GM19324 (cell line): ENCODE data around the gene CDHR1.
A peak's percentile ranks its signal among the peaks of the same experiment; 100 is the strongest.
"Not testable (repeated sequence)": the region's sequence is repeated elsewhere in the genome, so short reads cannot be mapped to it uniquely, and the experiment has no call there.

Source experiments
- ATAC-seq: cut with Tn5 transposase; IDR thresholded peaks from one replicate; pipeline ENCODE4 v1.9.1; 2021; ENCODE audit warnings: mild to moderate bottlenecking, moderate library complexity; ENCODE audit not compliant: unreplicated experiment, low FRiP score

CDHR1 gene

DNA sequence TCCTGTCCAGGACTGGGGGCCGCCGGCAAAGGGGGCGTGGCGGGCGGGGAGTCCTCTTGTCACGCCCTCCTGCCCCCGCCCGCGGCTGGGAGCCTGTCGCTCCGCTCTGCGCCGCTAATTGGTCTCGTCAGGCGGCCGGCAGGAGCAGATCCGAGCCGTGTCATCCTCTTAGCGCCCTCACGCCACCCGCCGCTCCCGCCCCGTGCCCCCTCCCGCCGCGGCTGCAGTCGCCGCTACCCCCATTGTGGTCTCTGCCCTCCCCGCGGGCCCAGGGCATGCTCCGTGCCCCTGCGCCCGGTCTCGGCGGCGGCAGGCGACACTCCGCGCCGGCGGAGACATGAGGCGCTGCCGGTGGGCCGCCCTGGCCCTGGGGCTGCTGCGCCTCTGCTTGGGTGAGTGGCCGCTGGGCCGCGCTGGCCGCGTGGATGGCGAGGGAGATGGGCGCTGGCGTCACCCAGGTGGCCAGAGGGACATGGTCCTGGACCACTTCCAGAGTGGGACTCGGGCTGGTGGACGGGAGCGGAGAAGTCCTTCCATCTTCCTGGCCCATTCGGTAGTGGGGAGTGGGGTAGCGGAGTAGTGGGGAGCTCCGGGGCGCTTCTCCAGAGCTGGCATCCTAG is at the start of gene CDHR1:
Gene CDHR1, plus strand, starts transcription at position 114 of the 620 bp plus-strand sequence. Its CDS starts 224 bp downstream, at position 338.
- peak; percentile 83 for ATAC-seq

DNA sequence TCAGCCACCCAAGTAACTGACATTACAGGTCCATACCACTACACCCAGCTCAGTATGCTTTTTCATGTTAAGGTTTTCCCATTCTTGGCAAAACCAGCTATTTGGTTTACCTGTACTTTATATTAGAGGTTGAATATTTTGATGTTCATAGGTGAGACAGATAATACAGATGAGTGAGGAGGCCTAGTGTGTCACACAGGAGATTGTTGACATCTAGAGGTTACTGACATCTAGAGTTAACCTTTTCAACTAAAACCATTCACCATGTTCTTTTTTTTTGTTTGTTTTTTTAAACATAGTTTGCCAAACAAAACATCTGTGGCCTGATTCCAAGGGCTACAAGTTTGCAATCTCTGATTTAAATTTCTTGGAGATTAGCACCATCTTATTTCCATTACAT is 47.0 kb upstream of the CDHR1 start:
- no peak for ATAC-seq

DNA sequence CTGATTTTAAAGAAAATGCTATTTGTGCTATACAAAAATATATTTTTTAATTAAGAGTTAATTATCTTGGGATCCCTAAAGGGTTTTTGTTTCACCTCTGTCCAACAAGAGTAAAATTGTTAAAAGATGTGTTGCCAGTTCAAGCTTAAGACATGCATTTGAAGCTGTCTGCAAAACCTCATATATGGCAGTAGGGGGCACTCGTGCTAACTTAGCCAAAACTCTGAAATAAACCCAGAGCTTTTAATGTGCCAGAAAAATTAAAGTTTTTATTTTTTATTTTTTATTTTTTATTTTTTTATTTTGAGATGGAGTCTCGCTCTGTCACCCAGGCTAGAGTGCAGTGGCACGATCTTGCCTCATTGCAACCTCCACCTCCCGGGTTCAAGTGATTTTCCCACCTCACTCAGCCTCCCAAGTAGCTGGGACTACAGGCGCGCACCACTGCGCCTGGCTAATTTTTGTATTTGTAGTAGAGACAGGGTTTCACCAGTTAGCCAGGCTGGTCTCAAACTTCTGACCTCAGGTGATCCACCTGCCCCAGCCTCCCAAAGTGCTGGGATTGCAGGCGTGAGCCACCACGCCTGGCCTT is 46.2 kb upstream of the CDHR1 start:
- ATAC-seq = not testable (repeated sequence)

DNA sequence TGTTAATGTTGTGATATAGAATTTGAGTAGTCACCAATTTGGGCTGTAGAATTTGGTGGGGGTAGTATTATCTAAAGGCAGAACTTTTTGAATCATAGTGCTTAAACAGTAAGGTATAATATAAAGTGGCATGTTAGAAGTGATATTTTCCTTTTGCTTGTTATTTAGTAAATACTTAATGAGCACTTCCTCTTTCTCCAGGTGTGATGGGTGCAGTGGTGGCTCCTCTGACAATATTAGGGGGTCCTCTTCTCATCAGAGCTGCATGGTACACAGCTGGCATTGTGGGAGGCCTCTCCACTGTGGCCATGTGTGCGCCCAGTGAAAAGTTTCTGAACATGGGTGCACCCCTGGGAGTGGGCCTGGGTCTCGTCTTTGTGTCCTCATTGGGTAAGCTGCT is 44.5 kb upstream of the CDHR1 start:
- ATAC-seq = no peak

DNA sequence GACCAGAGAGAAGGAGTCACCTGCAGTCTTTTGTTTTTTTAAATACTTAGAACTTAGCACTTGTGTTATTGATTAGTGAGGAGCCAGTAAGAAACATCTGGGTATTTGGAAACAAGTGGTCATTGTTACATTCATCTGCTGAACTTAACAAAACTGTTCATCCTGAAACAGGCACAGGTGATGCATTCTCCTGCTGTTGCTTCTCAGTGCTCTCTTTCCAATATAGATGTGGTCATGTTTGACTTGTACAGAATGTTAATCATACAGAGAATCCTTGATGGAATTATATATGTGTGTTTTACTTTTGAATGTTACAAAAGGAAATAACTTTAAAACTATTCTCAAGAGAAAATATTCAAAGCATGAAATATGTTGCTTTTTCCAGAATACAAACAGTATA is 41.6 kb upstream of the CDHR1 start:
- no peak for ATAC-seq

DNA sequence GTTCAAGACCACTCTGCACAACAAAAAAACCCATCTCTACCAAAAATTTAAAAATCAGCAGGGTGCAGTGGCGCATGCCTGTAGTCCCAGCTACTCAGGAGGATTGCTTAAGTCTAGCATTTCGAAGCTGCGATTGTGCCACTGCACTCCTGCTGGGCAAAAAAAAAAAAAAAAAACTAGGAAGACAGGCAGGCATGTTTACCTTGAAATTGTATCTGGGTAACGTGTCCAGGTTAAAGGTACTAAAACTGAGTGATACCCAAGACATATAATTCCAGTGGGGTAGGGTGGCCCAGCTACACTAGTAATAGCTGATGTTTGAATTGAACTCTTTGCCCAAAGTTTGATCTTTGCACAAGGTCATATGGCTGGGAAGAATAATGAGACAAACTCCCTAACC is 38.8 kb upstream of the CDHR1 start:
- ATAC-seq = no peak

DNA sequence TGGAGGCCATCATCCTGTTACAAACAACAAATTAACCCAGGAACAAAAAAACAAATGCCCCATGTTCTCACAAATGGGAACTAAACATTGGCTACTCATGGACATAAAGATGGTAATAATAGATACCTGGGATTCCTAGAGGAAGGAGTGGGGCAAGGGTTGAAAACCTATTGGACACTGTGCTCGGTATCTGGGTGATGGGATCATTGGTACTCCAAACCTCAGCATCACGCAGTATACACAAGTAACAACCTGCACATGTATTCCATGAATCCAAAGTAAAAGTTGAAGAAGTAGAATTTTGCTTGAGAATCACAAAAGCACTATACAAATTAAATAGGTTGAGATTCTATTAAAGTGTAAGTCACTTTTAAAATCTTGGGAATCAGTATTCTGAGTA is 38.3 kb upstream of the CDHR1 start:
- no peak for ATAC-seq

DNA sequence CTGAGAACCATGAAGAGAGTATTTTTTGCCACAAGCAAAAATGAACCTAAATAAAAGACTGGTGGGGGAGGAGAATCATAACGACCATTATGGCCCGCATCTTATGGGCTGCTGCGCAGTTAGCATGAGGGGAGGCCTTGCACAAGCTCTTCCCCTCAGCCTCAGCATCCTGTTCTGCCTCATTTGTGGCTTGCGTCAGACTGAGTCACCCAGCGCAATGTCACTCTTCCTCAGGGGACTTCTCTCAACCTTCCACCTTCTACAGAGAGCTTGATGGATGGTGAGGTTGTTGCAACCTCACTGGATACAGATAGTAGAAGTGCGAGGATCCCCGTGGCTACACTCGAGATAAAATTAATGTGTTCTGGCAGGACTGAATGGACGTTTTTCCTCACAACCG is 37.6 kb upstream of the CDHR1 start:
- no peak for ATAC-seq

DNA sequence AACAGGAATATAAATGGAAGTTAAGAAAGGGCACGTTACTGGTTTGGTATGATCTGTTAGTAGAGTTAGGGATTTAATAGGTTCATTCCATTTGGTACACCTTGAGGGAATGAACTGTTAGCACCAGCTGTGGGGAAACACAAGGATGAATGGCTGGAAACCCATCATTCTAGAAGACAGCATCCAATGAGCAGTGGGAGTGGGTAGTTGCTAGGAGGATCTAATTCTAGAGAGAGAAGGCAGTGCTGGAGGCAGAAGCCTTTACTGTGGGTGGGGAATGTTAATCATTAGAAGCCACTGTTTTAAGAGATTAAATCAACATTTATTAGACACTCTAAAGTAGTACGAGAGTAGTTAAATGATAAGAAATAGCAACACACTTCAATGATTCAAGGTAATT is 36.3 kb upstream of the CDHR1 start:
- no peak for ATAC-seq

DNA sequence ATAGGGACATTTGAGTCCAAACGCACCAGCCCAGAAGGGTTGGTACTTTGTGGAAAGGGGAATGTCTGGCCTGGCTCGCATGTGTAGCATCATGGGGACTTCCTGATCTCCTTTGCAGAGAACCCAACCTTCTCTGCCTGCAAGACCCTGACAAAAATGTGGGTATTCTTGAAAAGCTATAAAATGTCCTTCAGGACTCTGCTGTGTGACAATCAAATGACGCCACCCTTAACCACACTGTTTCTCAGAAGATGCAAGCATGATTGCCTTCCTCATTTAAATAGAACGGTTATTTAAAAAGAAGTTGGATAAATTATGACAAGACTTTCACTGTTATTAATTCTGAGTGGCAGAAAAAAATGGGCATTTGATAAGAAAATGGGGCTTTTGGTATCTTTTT is 35.8 kb upstream of the CDHR1 start:
- ATAC-seq = no peak

DNA sequence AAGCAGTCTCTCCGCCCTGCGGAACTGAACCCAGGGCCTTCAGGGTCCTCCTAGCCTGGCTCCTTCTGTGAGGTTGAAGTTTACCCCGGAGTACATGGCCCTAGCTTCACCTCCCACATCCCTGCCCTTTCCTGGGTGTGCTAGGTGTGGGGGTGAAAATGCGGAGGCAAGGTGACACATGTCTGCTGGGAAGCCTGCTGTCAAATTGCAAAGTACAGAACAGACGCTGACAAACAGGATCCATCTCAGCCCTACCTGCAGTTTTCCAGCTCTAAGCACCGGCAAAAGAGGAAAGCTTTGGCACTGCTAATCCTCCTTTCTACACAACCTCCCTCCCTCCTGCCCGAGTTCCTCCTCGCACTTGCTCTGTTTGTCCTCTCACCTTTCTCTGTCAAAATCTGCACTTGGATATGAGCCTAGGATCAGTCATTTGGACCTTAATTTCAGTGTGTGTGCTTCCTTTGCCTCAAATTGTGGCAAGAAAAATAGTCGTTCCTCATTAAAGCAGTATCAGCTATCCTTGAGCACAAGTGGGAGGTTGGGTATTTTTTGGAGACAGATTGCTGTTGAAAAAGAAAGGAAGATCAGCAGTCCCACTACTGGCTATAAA is 35.2 kb upstream of the CDHR1 start:
- ATAC-seq = no peak

DNA sequence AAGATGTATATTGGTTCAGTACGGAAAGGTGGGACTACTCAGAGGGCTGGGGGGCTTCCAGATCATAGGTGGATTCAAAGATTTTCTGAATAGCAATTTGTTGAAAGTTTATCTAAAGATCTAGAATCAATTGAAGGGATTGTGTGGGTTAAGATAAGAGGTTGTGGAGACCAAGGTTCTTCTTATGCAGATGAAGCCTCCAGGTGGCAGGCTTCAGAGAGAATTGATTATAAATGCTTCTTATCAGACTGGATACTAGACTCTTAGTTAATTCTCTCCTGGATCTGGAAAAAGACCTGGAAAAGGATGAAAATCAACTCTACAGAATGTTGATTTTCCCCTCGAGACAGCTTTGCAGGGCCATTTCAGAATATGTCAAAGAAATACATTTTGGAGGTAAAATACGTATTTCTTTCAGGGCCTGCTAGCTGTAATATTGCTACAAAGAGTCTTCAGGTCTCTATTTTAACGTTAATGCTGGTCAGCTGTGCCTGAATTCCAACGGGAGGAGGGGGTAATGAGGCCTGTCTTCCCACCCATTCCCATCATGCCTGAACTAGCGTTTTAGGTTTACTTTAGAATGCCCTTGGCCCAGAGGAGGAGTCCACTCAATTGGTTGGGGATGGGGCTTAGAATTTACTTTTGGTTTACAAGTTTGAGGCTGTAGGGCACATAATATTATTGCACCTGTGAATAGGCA is 33.5 kb upstream of the CDHR1 start:
- ATAC-seq = no peak

DNA sequence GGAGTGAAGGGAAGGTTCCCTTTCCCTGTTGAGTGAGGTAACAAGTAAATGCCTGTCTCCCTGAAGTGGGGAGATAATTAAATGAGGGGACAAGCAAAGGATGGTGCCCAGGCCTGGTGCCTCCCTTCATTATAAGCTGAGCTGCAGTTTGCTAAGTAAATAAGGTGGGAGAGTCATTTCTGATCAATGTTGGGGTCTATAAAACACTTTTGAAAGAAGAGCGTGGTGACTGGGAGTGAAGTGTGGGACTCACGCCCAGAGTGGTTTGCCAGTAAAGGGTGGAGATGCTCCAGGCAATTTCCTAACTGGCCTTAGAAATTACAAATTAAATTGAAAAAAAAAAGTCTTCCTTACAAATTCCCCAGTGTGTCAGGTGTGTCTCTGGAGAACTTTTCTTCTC is 30.3 kb upstream of the CDHR1 start:
- ATAC-seq = no peak

DNA sequence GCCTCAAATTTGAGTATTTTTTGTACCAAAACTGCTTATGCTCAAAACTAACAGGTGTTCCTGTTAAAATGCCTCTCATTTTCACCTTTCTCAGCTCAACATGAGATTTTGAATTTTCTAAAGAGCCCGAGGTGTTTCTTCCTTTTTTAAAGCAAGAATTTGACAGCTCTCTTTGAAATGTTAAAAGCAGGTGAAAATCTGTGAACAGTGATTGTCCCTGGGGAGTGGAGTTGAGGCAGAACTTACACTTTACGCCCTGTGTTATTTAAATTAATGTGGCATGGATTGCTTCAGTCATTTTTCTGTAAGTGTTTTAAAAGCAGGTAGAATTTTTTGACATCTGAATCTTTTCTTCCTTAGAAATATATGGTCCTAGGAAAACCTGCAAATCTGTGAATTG is 29.9 kb upstream of the CDHR1 start:
- no peak for ATAC-seq

DNA sequence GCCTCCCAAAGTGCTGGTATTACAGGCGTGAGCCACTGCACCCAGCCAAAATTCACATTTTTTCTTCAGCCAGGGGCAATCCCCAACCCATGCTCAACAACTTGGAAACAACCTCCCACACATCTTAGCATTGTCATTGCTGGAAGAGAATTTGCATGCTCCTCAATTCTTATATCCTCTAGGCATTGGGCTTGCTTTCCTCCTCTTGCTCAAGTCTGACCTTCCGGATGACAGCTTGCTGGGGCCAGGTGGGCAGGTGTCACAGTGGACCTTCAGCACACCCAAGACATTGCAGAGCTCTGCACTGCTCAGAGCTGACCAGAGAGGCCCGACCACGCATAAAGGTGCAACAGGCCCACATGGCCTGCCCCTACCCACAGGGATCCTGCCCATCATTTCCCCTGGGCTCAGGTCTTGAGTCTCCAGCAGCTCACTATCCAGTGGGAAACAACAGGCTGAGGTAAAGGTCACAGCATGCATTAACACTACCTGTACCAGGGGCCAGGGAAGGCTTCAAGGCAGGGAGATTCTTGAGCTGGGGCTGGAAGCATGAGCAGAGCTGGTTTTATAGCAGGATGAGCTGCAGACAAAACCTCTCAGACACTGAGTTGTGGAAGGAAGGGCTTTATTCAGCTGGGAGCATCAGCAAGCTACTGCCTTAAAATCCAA is 27.6 kb upstream of the CDHR1 start:
- no peak for ATAC-seq

DNA sequence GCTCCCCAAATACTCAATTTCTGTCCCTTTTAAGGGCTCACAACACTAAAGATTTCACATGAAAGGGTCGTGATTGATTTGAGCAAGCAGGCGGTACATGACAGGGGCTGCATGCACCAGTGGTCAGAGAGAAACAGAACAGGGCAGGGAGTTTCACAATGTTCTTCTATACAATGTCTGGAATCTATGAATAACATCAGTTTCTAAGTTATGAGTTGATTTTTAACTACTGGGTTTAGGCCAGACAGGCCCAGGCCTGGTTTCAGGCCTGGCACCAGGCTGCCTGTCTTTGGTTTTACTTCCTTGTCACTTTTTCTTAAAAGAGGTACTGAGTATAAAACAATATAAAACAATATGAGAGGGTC is 27.1 kb upstream of the CDHR1 start:
- not testable (repeated sequence) for ATAC-seq

DNA sequence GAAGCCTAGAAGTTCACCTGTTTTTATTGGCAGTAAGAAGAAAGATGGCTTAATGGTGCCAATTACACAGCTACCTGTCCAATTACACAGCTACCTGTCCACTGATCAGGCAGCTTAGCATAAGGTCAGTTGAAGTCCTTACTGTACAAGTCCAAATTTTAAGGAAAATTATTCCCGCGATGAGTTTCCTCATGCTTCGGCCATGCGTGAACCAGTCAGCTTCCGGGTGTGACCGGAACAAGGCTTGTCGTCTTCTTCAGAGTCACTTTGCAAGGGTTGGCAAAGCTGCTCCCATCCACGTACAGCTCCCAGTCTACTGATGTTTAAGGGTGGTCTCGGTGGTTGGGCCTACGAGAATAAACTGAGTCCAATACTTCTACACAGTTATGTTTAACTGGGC is 26.0 kb upstream of the CDHR1 start:
- not testable (repeated sequence) for ATAC-seq

DNA sequence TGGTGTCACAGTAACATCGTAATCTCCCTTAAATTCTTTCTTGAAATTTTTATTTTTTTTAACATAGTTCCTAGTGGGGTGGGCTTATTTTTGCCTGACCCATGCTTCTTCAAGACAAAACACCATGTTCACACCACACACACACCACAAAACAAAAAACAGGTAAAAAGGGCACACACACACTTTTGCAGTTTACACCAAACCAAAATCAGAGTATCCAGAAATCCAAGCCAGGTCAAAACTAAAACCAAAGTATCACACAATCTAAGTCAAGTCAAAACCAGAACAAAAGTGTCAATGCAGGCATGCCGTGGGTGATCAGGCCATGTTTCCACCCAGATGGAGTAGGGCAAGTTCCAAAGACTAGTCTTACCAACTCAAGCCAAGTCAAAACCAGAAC is 23.1 kb upstream of the CDHR1 start:
- ATAC-seq = not testable (repeated sequence)

DNA sequence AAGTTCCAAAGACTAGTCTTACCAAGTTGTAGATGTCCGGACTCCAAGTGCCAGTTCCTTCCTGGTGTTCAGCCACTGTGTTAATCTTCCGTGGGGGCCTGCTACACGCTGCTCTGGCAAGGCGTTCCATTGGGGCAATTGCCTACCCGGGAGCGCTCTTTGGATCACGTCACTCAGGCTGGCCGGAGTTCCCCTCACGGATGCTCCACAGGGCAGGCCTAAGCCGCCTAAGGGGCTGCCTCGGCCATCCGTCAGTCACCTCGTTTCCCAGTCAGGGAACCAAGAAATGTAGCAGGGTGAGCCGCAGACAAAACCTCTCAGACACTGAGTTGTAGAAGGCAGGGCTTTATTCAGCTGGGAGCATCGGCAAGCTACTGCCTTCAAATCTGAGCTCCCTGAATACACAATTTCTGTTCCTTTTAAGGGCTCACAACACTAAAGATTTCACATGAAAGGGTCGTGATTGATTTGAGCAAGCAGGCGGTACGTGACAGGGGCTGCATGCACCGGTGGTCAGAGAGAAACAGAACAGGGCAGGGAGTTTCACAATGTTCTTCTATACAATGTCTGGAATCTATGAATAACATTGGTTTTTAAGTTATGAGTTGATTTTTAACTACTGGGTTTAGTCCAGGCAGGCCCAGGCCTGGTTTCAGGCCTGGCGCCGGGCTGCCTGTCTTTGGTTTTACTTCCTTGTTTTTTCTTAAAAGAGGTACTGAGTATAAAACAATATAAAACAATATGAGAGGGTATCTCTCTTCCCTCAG is 22.5 kb upstream of the CDHR1 start:
- ATAC-seq = peak; percentile 19
